Gastrocnemius medialis (tissue), 4 donors: ENCODE results near the gene EFNA1.

Experiments
- POLR2A ChIP-seq, 2 donors: fragments of 450-650 bp; IDR thresholded peaks; one replicate each; pipeline ENCODE4 v1.6.1; 2017; ENCODE audit warnings: antibody characterized with exemption in 2 of 2, mild to moderate bottlenecking in 2 of 2, moderate library complexity in 2 of 2
- TF ChIP-seq, protein P1 (sequence below), 5 experiments: fragments of 450-650 bp in 3 of 5; fragments of 200-600 bp in 2 of 5; sonication (generic) in 2 of 5; IDR thresholded peaks in 4 of 5; conservative IDR thresholded peaks in 1 of 5; 1 replicate in 4 of 5; 2 replicates in 1 of 5; pipeline ENCODE4 v1.5.1; 2016 to 2019; ENCODE audit warnings: antibody characterized with exemption in 5 of 5, mild to moderate bottlenecking in 3 of 5, moderate library complexity in 3 of 5

DNA sequence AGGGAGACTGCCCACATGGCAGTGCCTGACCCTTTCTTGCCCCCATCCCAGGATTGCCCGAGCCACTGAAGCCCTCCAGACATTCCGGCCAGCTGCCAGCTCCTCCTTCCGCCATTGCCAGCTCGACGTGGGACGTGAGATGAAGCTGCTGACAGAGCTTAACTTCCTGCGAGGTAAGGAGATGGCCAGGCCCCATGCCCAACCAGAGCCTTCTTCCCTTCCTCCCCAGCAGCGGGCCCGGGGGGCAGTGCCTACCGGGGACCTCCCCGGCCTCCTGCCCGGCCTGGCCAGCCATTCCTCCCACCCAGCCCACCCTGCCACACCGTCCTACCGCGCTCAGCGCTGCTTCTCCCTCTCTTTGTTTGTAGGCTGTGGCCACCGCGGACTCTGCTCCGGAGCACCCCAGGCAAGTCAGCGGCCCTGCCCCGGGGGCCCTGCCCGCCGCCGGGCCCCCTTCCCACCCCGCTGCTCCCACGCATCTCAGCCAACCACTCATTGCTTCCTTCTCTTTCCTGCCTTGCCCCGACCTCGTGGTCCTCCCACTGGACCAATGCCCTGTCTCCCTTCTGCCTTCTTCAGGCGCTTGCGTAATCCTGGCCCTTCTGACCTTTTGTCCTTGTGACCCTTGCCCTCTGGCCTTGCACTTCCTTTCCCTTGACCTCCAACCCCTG lies 50.9 kb downstream of the EFNA1 start:
- TF ChIP-seq, protein P1, sequence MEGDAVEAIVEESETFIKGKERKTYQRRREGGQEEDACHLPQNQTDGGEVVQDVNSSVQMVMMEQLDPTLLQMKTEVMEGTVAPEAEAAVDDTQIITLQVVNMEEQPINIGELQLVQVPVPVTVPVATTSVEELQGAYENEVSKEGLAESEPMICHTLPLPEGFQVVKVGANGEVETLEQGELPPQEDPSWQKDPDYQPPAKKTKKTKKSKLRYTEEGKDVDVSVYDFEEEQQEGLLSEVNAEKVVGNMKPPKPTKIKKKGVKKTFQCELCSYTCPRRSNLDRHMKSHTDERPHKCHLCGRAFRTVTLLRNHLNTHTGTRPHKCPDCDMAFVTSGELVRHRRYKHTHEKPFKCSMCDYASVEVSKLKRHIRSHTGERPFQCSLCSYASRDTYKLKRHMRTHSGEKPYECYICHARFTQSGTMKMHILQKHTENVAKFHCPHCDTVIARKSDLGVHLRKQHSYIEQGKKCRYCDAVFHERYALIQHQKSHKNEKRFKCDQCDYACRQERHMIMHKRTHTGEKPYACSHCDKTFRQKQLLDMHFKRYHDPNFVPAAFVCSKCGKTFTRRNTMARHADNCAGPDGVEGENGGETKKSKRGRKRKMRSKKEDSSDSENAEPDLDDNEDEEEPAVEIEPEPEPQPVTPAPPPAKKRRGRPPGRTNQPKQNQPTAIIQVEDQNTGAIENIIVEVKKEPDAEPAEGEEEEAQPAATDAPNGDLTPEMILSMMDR (IDR thresholded peaks at IDR 0.05 in 4 of 5, conservative IDR thresholded peaks at IDR 0.05 in 1 of 5): no peak
- no peak for TF ChIP-seq POLR2A (IDR thresholded peaks at IDR 0.05)
